Measurements from ENCODE around the gene DNM3.

DNA sequence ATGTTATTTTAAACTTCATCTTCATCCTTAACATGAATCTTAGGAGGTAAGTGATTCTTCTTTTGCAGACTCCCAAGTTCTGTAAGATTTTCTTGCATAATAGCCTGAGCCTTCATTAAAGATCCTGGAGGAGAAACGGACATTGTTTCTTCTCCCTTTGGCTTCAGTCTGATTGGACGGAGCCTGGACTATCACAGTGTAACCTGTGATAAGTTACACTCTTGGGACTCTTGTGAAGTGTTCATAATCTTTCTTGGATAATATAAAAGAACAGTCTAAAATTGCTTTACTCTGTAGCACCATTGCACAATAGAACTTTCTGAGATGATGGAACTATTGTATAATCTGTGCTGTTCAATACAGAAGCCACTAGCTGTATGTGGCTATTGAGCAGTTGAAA, 244.8 kb downstream of the DNM3 start:
- TF ChIP-seq, protein P1, sequence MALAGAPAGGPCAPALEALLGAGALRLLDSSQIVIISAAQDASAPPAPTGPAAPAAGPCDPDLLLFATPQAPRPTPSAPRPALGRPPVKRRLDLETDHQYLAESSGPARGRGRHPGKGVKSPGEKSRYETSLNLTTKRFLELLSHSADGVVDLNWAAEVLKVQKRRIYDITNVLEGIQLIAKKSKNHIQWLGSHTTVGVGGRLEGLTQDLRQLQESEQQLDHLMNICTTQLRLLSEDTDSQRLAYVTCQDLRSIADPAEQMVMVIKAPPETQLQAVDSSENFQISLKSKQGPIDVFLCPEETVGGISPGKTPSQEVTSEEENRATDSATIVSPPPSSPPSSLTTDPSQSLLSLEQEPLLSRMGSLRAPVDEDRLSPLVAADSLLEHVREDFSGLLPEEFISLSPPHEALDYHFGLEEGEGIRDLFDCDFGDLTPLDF (CRISPR knock-in tag; IDR thresholded peaks at IDR 0.05) = no peak
- TF ChIP-seq, protein P2, sequence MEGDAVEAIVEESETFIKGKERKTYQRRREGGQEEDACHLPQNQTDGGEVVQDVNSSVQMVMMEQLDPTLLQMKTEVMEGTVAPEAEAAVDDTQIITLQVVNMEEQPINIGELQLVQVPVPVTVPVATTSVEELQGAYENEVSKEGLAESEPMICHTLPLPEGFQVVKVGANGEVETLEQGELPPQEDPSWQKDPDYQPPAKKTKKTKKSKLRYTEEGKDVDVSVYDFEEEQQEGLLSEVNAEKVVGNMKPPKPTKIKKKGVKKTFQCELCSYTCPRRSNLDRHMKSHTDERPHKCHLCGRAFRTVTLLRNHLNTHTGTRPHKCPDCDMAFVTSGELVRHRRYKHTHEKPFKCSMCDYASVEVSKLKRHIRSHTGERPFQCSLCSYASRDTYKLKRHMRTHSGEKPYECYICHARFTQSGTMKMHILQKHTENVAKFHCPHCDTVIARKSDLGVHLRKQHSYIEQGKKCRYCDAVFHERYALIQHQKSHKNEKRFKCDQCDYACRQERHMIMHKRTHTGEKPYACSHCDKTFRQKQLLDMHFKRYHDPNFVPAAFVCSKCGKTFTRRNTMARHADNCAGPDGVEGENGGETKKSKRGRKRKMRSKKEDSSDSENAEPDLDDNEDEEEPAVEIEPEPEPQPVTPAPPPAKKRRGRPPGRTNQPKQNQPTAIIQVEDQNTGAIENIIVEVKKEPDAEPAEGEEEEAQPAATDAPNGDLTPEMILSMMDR (IDR thresholded peaks at IDR 0.05 in 2 of 3, conservative IDR thresholded peaks at IDR 0.05 in 1 of 3; ENCODE audit: insufficient read depth in 2 of 3, low read depth in 1 of 3, low read length in 3 of 3) = no peak
- TF ChIP-seq POLR2AphosphoS5 (IDR thresholded peaks at IDR 0.05; ENCODE audit: control insufficient read depth, insufficient read depth, low read depth, low read length) (no peak), HSF4 (CRISPR knock-in tag; IDR thresholded peaks at IDR 0.05; ENCODE audit: borderline replicate concordance) (no peak), CBX8 (IDR thresholded peaks at IDR 0.05; ENCODE audit: borderline replicate concordance, extremely low read depth, low read depth, low read length, poor library complexity, severe bottlenecking) (no peak), NFATC3 (IDR thresholded peaks at IDR 0.05) (no peak), SRSF9 (IDR thresholded peaks at IDR 0.05; ENCODE audit: borderline replicate concordance, low read depth, low read length) (no peak), PYGO2 (tag; IDR thresholded peaks at IDR 0.05) (no peak)
- TF ChIP-seq, protein P3, sequence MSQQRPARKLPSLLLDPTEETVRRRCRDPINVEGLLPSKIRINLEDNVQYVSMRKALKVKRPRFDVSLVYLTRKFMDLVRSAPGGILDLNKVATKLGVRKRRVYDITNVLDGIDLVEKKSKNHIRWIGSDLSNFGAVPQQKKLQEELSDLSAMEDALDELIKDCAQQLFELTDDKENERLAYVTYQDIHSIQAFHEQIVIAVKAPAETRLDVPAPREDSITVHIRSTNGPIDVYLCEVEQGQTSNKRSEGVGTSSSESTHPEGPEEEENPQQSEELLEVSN (IDR thresholded peaks at IDR 0.05; ENCODE audit: borderline replicate concordance in 1 of 2, extremely low read depth in 1 of 2, insufficient read depth in 1 of 2, insufficient read length in 1 of 2, low read depth in 1 of 2, low read length in 1 of 2, poor library complexity in 1 of 2, severe bottlenecking in 1 of 2) = no peak
